ENCODE measurements around the gene MTA1.

MTA1 gene

GRCh38 chr14:105466531-105467248 lies 47.1 kb downstream of the MTA1 start:
- DNase-seq, result peak in 2 of 3 experiments; percentile 90 to 95

GRCh38 chr14:105467249-105467941 lies 47.8 kb downstream of the MTA1 start:
- no peak for DNase-seq

DNA sequence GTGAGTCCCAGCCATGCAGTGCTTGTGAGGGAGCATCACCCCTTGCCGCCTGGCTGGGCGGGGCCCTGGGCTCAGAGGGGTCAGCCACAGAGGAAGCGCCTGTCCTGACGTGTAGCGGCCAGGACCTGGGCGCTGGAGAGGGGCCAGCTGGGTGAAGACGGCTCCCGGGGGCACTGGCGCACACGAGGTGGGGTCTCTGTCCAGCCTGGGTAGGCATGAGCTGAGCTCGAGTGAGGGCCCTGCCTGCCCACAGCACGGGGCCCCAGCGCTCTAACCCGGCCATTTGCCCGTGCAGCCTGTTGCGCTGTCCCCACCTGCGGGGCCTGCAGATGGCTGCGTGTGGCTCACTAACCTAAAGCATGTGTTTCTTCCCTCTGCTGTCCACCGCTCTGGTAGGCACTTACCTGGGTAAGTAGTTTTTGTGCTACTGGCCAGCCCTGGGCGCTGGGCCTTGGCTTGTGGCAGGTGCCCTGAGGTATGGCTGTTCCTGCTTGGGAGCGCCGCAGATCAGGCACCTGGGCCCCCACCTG lies 48.4 kb downstream of the MTA1 start:
- no peak for DNase-seq

- no peak for DNase-seq
Observed at GRCh38 chr14:105468621-105469241, 49.1 kb downstream of the MTA1 start.

GRCh38 chr14:105469456-105470349 lies 50.1 kb downstream of the MTA1 start:
- peak in 2 of 3 experiments; percentile 21 to 36 for DNase-seq

GRCh38 chr14:105470350-105471296 lies 51.0 kb downstream of the MTA1 start:
- DNase-seq, result peak in 2 of 3 experiments; percentile 89 to 94

DNA sequence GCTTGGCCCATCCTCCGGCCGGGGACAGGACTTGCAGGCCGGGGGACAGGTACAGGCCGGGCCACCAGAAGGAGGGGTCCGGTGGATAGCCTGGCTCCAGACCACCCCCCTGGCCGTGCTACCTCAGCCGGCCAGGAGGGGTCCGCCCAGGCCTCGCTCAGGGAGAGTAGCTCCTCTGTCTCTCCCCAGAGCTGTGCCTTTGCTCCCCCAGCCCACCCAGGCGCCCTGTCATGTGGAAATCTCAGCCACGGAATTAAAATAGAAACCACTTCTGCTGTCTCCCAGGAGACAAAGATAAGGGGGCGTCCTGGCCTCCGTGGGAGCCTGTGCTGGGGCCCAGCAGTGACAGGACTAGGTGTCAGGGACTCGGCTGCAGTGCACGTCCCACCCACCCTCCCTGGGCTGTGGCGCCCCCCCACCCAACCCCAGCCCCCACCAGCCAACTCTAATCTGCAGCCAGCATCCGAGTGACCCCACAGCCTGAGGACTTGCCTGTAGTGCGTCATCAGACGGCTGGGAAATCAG lies 51.7 kb downstream of the MTA1 start:
- DNase-seq, result peak in 1 of 3 experiments; percentile 71

DNA sequence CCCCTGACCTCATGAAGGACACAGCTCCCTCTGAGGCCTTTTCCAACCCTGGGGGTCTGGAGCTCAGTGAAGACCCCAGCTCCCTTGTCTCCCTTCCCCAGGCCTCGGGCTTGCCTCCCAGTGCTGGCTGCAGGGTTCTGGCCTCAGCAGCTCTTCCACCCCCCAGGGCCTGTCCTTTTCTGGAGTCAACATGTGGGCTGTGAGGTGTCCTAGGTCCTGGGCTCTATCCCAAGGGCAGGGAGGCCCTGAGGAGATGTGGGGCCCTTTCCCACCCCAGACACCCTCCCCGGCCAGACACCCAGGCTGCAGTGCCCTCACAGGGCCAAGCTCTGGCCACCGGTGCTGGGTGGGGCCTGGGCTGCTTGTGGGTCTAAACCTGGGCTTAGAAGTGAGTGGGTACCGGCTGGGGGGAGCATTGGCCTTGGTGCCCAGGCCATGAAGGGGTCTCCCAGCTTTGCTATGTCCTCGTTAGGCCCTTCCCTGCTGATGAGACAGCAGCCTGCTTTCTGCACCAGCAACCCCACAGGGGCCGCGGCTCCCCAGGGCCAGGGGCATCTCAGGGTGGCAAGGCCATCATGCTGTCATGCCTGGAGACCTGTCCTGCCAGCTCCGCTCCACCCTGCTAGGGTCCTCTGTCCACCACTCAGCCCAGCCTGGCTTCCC lies 52.3 kb downstream of the MTA1 start:
- DNase-seq, result no peak

GRCh38 chr14:105472486-105472991 lies 52.9 kb downstream of the MTA1 start:
- DNase-seq, result no peak

DNA sequence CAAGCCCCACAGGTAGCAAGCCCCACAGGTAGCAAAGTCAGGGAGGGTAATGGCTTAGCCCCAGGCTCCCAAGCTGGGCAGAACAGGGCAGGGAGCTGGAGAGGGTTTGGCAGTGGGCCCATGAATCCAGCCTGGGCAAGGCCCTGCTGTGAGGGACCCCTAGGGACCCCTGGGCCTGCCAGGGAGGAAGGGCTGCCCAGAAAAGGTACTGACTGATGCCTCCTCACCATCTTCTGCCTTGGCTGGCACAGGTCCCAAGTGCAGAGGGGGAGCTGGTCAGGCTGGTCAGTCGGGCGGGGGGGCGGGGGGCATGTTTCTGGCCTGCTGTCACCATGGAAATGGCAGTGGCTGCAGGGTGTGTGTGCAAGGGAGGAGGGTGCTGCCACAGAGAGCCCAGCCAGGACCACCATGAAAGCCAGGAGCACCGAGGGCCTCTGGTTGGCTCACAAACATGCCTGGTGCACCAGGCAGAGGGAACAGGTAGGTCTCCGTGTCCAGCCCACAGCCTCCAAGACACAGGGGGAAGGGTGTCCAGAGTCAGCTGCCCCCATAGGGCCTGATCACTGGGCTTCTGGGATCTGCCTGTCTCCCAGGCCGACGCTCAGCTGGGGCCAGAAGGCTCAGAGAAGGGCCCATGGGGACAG lies 53.5 kb downstream of the MTA1 start:
- DNase-seq, result peak in 2 of 3 experiments; percentile 39 to 68

GRCh38 chr14:105473677-105474482 lies 54.3 kb downstream of the MTA1 start:
- DNase-seq, result peak; percentile 93 to 98 (median 96)

- peak; percentile 81 to 96 (median 92) for DNase-seq
Observed at GRCh38 chr14:105474483-105475268, 55.0 kb downstream of the MTA1 start, which contains the start of gene CRIP2. Gene CRIP2 (plus strand): TSS chr14:105474821. CDS start chr14:105474863, 42 bp downstream.

DNA sequence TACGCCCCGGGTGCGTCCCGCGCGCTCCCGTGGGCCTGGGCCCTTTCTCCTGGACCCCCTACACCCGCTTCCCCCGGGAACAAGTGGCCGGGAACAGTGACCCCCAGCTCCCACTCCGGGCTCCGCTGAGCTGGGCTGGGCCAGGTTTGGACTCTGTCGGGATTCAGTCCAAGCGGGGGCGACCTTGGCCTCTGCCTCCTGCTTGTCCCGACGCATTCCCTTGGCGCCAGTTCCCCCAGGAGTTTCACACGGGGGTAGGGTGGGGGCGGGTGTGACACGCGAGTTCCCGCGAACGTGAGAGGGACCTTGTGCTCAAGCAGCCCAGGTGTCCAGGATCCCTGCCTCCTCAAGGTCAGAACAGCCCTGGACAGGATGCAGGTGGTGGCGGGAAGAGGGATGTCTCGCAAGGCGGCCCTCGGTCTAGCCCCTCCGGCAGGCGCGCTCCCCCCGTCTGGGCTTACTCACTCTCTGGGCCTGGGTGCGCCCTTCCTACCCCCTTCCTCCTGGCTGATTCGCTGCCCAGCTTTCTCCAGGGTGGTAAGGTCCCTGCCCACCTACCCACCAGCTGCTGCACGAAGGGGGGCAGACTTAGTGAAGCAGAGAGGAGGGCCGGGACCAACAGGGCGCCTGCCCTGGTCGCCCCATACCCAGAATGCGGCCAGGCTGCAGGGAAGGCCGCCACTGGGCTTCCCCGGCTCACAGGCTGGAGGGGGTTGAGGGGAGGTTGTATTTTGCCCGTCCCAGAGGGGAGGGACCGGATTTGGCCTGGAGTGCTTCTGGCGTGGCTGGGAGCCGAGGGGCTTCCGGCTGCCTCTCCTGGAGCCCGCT lies 55.9 kb downstream of the MTA1 start:
- DNase-seq, result peak in 2 of 3 experiments; percentile 43 to 57

DNA sequence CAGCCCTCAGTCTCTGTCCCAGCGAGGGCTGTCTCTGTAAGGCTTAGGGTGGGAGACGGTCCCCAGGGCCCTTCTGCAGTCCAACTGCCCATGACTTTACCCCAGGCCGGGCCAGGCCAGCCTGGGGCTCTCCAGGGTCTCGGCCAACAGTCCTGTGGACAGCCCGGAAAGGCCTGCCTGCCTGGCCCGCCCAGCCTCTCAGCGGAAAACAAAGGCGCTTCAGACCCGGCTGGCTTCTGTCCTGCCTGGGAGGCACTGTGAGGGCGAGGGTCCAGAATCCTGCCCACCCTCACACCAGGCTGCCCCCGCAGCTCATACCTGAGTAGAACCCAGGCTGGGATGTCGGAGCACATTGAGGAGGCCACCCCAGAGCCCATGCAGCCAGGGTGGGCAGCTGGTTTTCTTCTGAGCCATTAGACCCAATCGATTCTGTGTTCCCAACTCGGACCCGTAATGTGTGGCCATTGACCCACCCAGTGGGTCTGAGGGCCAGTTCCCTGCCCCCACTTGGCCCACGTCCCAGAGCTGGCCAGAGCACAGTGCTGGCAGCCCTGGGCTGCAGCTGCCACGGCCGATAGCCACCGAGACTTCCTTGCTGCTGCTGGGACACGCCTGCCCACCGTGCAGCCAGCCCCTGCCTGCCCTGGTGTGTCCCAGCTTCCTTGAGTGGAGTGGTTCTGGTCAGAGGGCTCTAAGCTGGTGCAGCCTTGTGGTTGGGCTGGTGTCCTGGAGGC lies 56.6 kb downstream of the MTA1 start:
- no peak for DNase-seq

- DNase-seq, result no peak
Observed at GRCh38 chr14:105476831-105477659, 57.4 kb downstream of the MTA1 start.
